ENCODE data around the gene IPMK. TPM values are rescaled to one million over a fixed set of nuclear protein-coding genes. Genes with fewer than 3 reads are reported as not detected.

Gene IPMK
- total RNA-seq, 1 experiment from 2014 or later, result 7.2 TPM

DNA sequence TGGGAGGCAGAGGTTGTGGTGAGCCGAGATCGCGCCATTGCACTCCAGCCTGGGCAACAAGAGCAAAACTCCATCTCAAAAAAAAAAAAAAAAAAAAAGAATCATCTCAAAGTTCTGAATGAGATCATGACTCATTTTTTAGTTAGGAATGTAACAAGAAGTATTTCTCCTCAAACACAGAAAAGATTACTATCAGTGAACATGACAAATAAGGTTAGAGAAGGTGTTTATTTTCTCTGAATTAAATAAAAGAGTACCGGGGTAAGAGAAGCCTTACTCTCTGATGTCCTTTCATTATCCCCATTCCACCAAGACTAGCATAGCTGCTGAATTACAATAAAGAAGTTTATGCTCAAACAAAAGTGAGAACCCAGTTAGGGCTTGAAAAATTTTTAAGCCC, 50.1 kb downstream of the IPMK start:
- no peak overlapping the region for H2AFZ ChIP-seq (ENCODE audit: low read length)
- H4K20me1 ChIP-seq (ENCODE audit: control insufficient read depth, insufficient read depth, insufficient read length), result no peaks in the 10 kb centered on the region
- H4K91ac ChIP-seq (ENCODE audit: insufficient read length, low read depth, low read length), result no peak overlapping the region
- no peak overlapping the region for H3K23ac ChIP-seq (ENCODE audit: insufficient read length, low read depth, low read length)
- no peak overlapping the region for H4K5ac ChIP-seq (ENCODE audit: insufficient read length, low read depth, low read length)
- TF ChIP-seq, protein P1, sequence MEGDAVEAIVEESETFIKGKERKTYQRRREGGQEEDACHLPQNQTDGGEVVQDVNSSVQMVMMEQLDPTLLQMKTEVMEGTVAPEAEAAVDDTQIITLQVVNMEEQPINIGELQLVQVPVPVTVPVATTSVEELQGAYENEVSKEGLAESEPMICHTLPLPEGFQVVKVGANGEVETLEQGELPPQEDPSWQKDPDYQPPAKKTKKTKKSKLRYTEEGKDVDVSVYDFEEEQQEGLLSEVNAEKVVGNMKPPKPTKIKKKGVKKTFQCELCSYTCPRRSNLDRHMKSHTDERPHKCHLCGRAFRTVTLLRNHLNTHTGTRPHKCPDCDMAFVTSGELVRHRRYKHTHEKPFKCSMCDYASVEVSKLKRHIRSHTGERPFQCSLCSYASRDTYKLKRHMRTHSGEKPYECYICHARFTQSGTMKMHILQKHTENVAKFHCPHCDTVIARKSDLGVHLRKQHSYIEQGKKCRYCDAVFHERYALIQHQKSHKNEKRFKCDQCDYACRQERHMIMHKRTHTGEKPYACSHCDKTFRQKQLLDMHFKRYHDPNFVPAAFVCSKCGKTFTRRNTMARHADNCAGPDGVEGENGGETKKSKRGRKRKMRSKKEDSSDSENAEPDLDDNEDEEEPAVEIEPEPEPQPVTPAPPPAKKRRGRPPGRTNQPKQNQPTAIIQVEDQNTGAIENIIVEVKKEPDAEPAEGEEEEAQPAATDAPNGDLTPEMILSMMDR (conservative IDR thresholded peaks at IDR 0.05), result no peak
- H4K8ac ChIP-seq (replicated peaks; ENCODE audit: insufficient read length, low read depth, low read length), result no peak overlapping the region
- no peak overlapping the region for H3K27ac Mint-ChIP-seq
- H3K18ac ChIP-seq (ENCODE audit: insufficient read length, low read depth, low read length), result no peak overlapping the region
- no peaks in the 10 kb centered on the region for H3K79me2 ChIP-seq (ENCODE audit: insufficient read depth, low read length)
- no peak overlapping the region for H3K14ac ChIP-seq (ENCODE audit: insufficient read depth, low read length)
- H2BK120ac ChIP-seq (ENCODE audit: low read depth, low read length, poor library complexity, severe bottlenecking), result no peak overlapping the region
- H3K4me1 ChIP-seq (ENCODE audit: insufficient read depth, low read length), result no peaks in the 10 kb centered on the region
- H3K4me2 ChIP-seq (ENCODE audit: insufficient read depth, insufficient read length, low read length), result no peak overlapping the region
- DNase-seq, result no peak
- H2AK5ac ChIP-seq (ENCODE audit: insufficient read length, low read length), result no peak overlapping the region
- no peaks in the 10 kb centered on the region for H3K9me3 Mint-ChIP-seq
- H3K9ac ChIP-seq (ENCODE audit: extremely low read depth, insufficient read length, low read length), result no peak overlapping the region
- no peak overlapping the region for H2BK12ac ChIP-seq (ENCODE audit: insufficient read length, low read depth, low read length)
- no peak overlapping the region for H3K27ac ChIP-seq (ENCODE audit: insufficient read length, low read depth, low read length)
- no peak overlapping the region for H3K4me3 Mint-ChIP-seq
- H3K27me3 Mint-ChIP-seq (ENCODE audit: low read depth), result no peaks in the 10 kb centered on the region
- H3K56ac ChIP-seq (ENCODE audit: insufficient read length, low read depth, low read length), result no peak overlapping the region
- H3K36me3 Mint-ChIP-seq (ENCODE audit: insufficient read depth in 1 of 3, low read depth in 3 of 3), result peaks cover 0 to 6% (median 2%) of the 10 kb centered on the region in 3 experiments; a peak in 4 of 7 replicates
- no peak overlapping the region for H3T11ph ChIP-seq (ENCODE audit: low read length)
- no peak overlapping the region for H2BK15ac ChIP-seq (ENCODE audit: low read depth, low read length)
- H3K4ac ChIP-seq (ENCODE audit: low read depth, low read length), result no peak overlapping the region
- no peaks in the 10 kb centered on the region for H3K27me3 ChIP-seq (ENCODE audit: insufficient read depth, low read length)
- H3K4me1 Mint-ChIP-seq, result no peaks in the 10 kb centered on the region
- H3K23me2 ChIP-seq (ENCODE audit: insufficient read length, low read depth, low read length, poor library complexity, severe bottlenecking), result no peaks in the 10 kb centered on the region
- no CpG with 5 or more reads among the region's 4 CpGs for WGBS (ENCODE audit: extremely low coverage, insufficient read length, low lambda C conversion rate)
- H3K79me1 ChIP-seq (ENCODE audit: insufficient read depth, low read depth, low read length, poor library complexity, severe bottlenecking), result no peaks in the 10 kb centered on the region
- H3K9me3 ChIP-seq (ENCODE audit: control insufficient read depth, low read depth, low read length), result no peaks in the 10 kb centered on the region
- H2BK5ac ChIP-seq (ENCODE audit: insufficient read length, low read length), result no peak overlapping the region
- H2BK20ac ChIP-seq (ENCODE audit: low read depth, low read length, poor library complexity, severe bottlenecking), result no peak overlapping the region
